Trophoblast cell (in vitro differentiated cells and primary cell): ENCODE measurements around the gene SRP68.

Experiments
- DNase-seq, 2 donors: peaks; one replicate each; pipeline ENCODE4 v3.0.0-alpha.2; 2016
- H2AFZ ChIP-seq: 2 replicates; pipeline ENCODE4 v1.6.1; 2013; ENCODE audit warnings: low read length, moderate library complexity, mild to moderate bottlenecking; ENCODE audit not compliant: insufficient read depth, poor library complexity
- H2AK5ac ChIP-seq: 2 replicates; pipeline ENCODE4 v1.6.1; 2013; ENCODE audit warnings: mild to moderate bottlenecking, low read length
- H2BK120ac ChIP-seq: 2 replicates; pipeline ENCODE4 v1.6.1; 2013; ENCODE audit warnings: low read length, mild to moderate bottlenecking, moderate library complexity; ENCODE audit not compliant: insufficient read depth, poor library complexity
- H2BK12ac ChIP-seq: 2 replicates; pipeline ENCODE4 v1.6.1; 2013; ENCODE audit warnings: mild to moderate bottlenecking, low read length, moderate library complexity
- H2BK5ac ChIP-seq: 2 replicates; pipeline ENCODE4 v1.6.1; 2013; ENCODE audit warnings: low read length, low read depth, moderate library complexity, mild to moderate bottlenecking; ENCODE audit not compliant: poor library complexity
- H3K14ac ChIP-seq: 2 replicates; pipeline ENCODE4 v1.6.1; 2013; ENCODE audit warnings: mild to moderate bottlenecking, low read length
- H3K18ac ChIP-seq: 2 replicates; pipeline ENCODE4 v1.6.1; 2013; ENCODE audit warnings: mild to moderate bottlenecking, low read length
- H3K23ac ChIP-seq: 2 replicates; pipeline ENCODE4 v1.6.1; 2013; ENCODE audit warnings: low read length
- H3K27ac ChIP-seq: 2 replicates; pipeline ENCODE4 v1.5.1; 2013; ENCODE audit warnings: low read depth, mild to moderate bottlenecking, inconsistent platforms, low read length, moderate library complexity
- H3K27me3 ChIP-seq: 2 replicates; pipeline ENCODE4 v1.6.1; 2013; ENCODE audit warnings: inconsistent platforms, mild to moderate bottlenecking, low read length, moderate library complexity; ENCODE audit not compliant: insufficient read depth
- H3K36me3 ChIP-seq, 2 experiments: 1 replicate in 1 of 2; 2 replicates in 1 of 2; pipeline ENCODE4 v1.6.1; 2013; ENCODE audit warnings: low read length in 2 of 2, mild to moderate bottlenecking in 2 of 2, moderate library complexity in 1 of 2; ENCODE audit not compliant: insufficient read depth in 2 of 2, control insufficient read depth in 1 of 2
- H3K4ac ChIP-seq: 2 replicates; pipeline ENCODE4 v1.6.1; 2013; ENCODE audit warnings: low read depth, mild to moderate bottlenecking, low read length, moderate library complexity
- H3K4me1 ChIP-seq, 2 experiments: 1 replicate in 1 of 2; 2 replicates in 1 of 2; pipeline ENCODE4 v1.6.1; 2013; ENCODE audit warnings: low read length in 2 of 2, mild to moderate bottlenecking in 2 of 2, moderate library complexity in 1 of 2; ENCODE audit not compliant: insufficient read depth in 2 of 2, control insufficient read depth in 1 of 2
- H3K4me2 ChIP-seq: 2 replicates; pipeline ENCODE4 v1.6.1; 2013; ENCODE audit warnings: inconsistent platforms, mild to moderate bottlenecking, low read length, moderate library complexity
- H3K4me3 ChIP-seq: 2 replicates; pipeline ENCODE4 v1.5.1; 2013; ENCODE audit warnings: mild to moderate bottlenecking, low read depth, low read length, inconsistent platforms
- H3K79me1 ChIP-seq: one replicate; pipeline ENCODE4 v1.6.1; 2013; ENCODE audit warnings: low read length
- H3K79me2 ChIP-seq: 2 replicates; pipeline ENCODE4 v1.6.1; 2013; ENCODE audit warnings: low read length, mild to moderate bottlenecking; ENCODE audit not compliant: control insufficient read depth, insufficient read depth, poor library complexity
- H3K9ac ChIP-seq: 2 replicates; pipeline ENCODE4 v1.6.1; 2013; ENCODE audit warnings: mild to moderate bottlenecking, low read length
- H3K9me3 ChIP-seq: 2 replicates; pipeline ENCODE4 v1.6.1; 2013; ENCODE audit warnings: low read depth, mild to moderate bottlenecking, control low read depth, inconsistent platforms, low read length; ENCODE audit not compliant: insufficient read depth
- H4K12ac ChIP-seq: 2 replicates; pipeline ENCODE4 v1.6.1; 2013; ENCODE audit warnings: low read depth, mild to moderate bottlenecking, low read length, moderate library complexity
- H4K8ac ChIP-seq: 2 replicates; pipeline ENCODE4 v1.6.1; 2013; ENCODE audit warnings: low read depth, mild to moderate bottlenecking, low read length, moderate library complexity
- H4K91ac ChIP-seq: one replicate; pipeline ENCODE4 v1.6.1; 2013; ENCODE audit warnings: low read depth, mild to moderate bottlenecking, low read length, moderate library complexity
- WGBS: extraction: QIAGEN DNeasy Blood & Tissue Kit; methylation state at CpG from one replicate; pipeline ENCODE4 v1.1.7; 2013; ENCODE audit warnings: missing lambda C conversion rate; ENCODE audit not compliant: insufficient read length, insufficient coverage; ENCODE audit errors: extremely low coverage; 5-methylcytosine and 5-hydroxymethylcytosine counted together

The SRP68 gene

DNA sequence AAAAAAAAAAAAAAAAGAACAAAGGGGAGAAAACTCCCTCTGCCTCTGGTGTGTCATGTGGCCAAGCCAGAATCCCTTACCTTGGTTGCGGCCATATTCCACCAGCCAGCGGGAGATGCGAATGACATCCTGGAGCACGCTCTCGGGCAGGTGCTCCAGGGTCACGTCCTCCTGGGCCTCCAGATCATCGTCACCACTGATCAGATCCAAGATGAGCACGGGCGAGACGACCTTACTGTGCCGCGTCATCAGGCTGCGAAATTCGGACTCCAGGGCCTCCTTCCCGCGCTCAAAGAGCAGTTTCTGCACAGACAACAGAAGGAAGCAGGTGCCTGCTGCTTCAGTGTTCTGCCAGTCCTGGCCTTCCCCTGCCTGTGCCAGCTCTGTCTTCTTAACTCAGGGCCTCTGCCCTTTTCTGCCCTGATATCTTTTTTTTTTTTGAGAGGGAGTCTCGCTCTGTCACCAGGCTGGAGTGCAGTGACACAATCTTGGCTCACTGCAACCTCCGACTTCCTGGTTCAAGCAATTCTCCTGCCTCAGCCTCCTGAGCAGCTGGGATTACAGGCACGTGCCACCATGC is 25.5 kb upstream of the SRP68 start:
- WGBS, result no CpG with 5 or more reads among the region's 19 CpGs
- no peak overlapping the region for H2BK12ac ChIP-seq

DNA sequence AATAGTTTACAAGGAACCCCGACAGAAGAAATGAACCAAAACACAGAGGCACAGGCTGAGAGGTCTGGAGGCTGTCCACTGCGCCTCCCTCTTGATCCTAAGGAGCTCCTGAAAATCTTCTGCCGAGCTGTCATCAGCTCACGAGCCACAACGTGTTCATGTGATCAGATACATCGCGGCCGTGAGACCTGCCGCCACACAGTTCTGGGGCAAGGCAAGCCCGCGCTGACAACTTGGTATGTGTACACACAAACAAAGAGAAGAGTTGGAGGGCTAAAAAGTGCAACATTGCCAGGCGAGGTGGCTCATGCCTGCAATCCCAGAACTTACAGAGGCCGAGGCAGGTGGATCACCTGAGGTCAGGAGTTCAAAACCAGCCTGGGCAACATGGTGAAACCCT is 23.6 kb upstream of the SRP68 start:
- no CpG with 5 or more reads among the region's 13 CpGs for WGBS
- no peak overlapping the region for H2BK12ac ChIP-seq
- no peak overlapping the region for H3K4me3 ChIP-seq
- H3K4ac ChIP-seq, result no peak overlapping the region
- H2BK5ac ChIP-seq, result no peak overlapping the region
- no peaks in the 10 kb centered on the region for H3K27me3 ChIP-seq
- no peak overlapping the region for H4K91ac ChIP-seq
- H3K9me3 ChIP-seq, result peaks cover 3% of the 10 kb centered on the region
- no peak overlapping the region for H2AFZ ChIP-seq
- no peak overlapping the region for H3K4me2 ChIP-seq
- no peak overlapping the region for H3K9ac ChIP-seq
- no peak overlapping the region for H4K12ac ChIP-seq
- DNase-seq, result no peak
- H2BK120ac ChIP-seq, result no peak overlapping the region
- H3K14ac ChIP-seq, result no peak overlapping the region
- H3K36me3 ChIP-seq, result peaks cover 55 to 56% of the 10 kb centered on the region in 2 experiments
- H4K8ac ChIP-seq, result no peak overlapping the region
- no peak overlapping the region for H3K18ac ChIP-seq
- no peaks in the 10 kb centered on the region for H3K4me1 ChIP-seq
- H2AK5ac ChIP-seq, result no peak overlapping the region
- no peak overlapping the region for H3K23ac ChIP-seq
- H3K27ac ChIP-seq, result no peak overlapping the region
- H3K79me2 ChIP-seq, result no peaks in the 10 kb centered on the region
- H3K79me1 ChIP-seq, result no peaks in the 10 kb centered on the region

More for the DNA sequence above, 25.5 kb upstream of the SRP68 start:
- H3K9me3 ChIP-seq, result peaks cover 3% of the 10 kb centered on the region
- H2AK5ac ChIP-seq, result no peak overlapping the region
- no peaks in the 10 kb centered on the region for H3K79me1 ChIP-seq
- H3K18ac ChIP-seq, result no peak overlapping the region
- no peak overlapping the region for H3K14ac ChIP-seq
- H3K4me3 ChIP-seq, result no peak overlapping the region
- H3K27ac ChIP-seq, result no peak overlapping the region
- no peak overlapping the region for H2BK5ac ChIP-seq
- H3K36me3 ChIP-seq, result peaks cover 48 to 52% of the 10 kb centered on the region in 2 experiments
- DNase-seq, result no peak
- no peak overlapping the region for H3K9ac ChIP-seq
- H3K4me2 ChIP-seq, result no peak overlapping the region
- H2AFZ ChIP-seq, result no peak overlapping the region
- H4K91ac ChIP-seq, result no peak overlapping the region
- no peak overlapping the region for H2BK120ac ChIP-seq
- H3K4ac ChIP-seq, result no peak overlapping the region
- no peak overlapping the region for H3K23ac ChIP-seq
- no peaks in the 10 kb centered on the region for H3K27me3 ChIP-seq
- no peak overlapping the region for H4K8ac ChIP-seq
- H4K12ac ChIP-seq, result no peak overlapping the region
- no peaks in the 10 kb centered on the region for H3K79me2 ChIP-seq
- peaks cover 3 to 6% of the 10 kb centered on the region in 2 experiments for H3K4me1 ChIP-seq

DNA sequence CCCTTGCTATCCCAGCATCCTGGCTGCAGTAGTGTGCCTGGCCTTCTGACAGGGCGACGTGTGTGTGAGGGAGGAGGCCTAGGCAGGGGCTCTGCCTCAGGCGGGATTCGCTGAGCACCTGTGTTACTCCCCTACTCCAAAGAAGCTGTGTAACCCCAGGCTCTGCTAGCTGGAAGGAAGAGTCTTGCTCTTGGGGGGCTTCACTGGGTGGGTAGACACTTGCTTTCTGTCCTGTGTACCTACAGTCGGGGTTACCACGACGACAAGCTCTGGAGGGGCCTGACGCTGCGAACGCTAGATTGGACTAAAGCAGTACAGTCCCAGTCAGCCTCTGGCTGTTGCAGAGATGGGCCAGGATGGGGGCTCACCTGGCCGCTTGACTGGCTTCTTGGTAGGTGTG is 21.7 kb upstream of the SRP68 start:
- Histone ChIP-seq H3K14ac (no peak overlapping the region), H2BK12ac (no peak overlapping the region), H2AFZ (no peak overlapping the region), H3K4me1 (no peaks in the 10 kb centered on the region), H3K79me2 (no peaks in the 10 kb centered on the region), H3K4ac (no peak overlapping the region), H3K27ac (no peak overlapping the region), H2AK5ac (no peak overlapping the region), H4K8ac (no peak overlapping the region), H3K79me1 (no peaks in the 10 kb centered on the region), H3K36me3 (peaks cover 66 to 68% of the 10 kb centered on the region in 2 experiments), H2BK120ac (no peak overlapping the region), H3K23ac (no peak overlapping the region), H3K9ac (no peak overlapping the region), H2BK5ac (no peak overlapping the region), H3K4me3 (no peak overlapping the region), H4K91ac (no peak overlapping the region), H3K9me3 (peaks cover 3% of the 10 kb centered on the region), H3K27me3 (no peaks in the 10 kb centered on the region), H4K12ac (no peak overlapping the region), H3K4me2 (no peak overlapping the region), H3K18ac (no peak overlapping the region)
- WGBS, result no CpG with 5 or more reads among the region's 11 CpGs
- DNase-seq, result no peak

DNA sequence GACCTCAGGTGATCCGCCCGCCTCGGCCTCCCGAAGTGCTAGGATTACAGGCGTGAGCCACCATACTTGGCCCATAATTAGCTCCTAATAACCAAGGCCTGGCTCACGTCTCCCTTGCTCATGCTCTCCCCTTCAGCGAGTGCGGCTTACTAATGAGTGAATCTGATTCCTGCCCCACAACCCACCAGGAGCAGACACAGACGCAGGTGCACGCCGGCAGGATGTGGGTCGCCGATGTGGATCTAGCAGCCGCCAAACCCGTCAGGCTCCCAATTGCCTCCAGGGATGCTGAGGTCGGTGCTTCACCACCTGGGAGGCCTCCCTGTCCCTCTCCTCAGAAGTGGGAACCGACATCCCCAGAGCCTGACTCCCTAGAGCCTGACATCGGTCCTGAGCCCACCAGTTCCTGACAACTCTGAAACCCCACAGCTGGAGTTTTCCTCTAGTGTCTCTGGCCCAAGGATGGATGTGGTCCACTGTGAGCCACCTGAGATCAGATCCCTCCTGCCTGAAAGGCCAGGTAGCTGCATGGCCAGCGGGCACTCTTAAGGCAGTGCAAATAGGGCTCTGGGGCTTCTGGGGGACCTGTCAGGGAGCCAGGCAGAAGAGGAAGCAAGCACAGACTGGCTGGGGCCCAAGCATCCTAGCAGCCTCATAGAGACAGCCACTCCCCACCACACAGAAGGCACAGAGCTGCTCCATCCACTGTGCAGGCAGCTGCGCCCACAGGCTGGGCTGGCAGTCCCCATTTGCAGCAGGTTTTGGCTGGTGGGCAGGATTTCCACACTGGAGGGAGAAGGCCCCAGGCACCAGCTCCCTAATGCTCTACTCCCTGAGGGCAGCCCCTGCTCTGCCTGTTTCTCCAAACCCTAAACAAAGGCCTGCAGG is 20.5 kb upstream of the SRP68 start:
- no peak overlapping the region for H3K4ac ChIP-seq
- no peak overlapping the region for H3K4me3 ChIP-seq
- no peaks in the 10 kb centered on the region for H3K27me3 ChIP-seq
- no CpG with 5 or more reads among the region's 20 CpGs for WGBS
- no peak overlapping the region for H2BK12ac ChIP-seq
- no peak overlapping the region for H3K23ac ChIP-seq
- H4K12ac ChIP-seq, result no peak overlapping the region
- no peak overlapping the region for H2AFZ ChIP-seq
- H3K4me2 ChIP-seq, result no peak overlapping the region
- H3K9ac ChIP-seq, result no peak overlapping the region
- no peaks in the 10 kb centered on the region for H3K4me1 ChIP-seq
- peaks cover 3% of the 10 kb centered on the region for H3K9me3 ChIP-seq
- no peaks in the 10 kb centered on the region for H3K79me2 ChIP-seq
- no peak overlapping the region for H2BK120ac ChIP-seq
- H2BK5ac ChIP-seq, result no peak overlapping the region
- no peak overlapping the region for H3K27ac ChIP-seq
- H4K8ac ChIP-seq, result no peak overlapping the region
- no peak overlapping the region for H4K91ac ChIP-seq
- no peak overlapping the region for H3K14ac ChIP-seq
- no peak overlapping the region for H3K18ac ChIP-seq
- DNase-seq, result no peak
- no peak overlapping the region for H2AK5ac ChIP-seq
- peaks cover 76 to 77% of the 10 kb centered on the region in 2 experiments for H3K36me3 ChIP-seq
- H3K79me1 ChIP-seq, result no peaks in the 10 kb centered on the region
